ENCODE data around the gene SPEF1.

The SPEF1 gene

DNA sequence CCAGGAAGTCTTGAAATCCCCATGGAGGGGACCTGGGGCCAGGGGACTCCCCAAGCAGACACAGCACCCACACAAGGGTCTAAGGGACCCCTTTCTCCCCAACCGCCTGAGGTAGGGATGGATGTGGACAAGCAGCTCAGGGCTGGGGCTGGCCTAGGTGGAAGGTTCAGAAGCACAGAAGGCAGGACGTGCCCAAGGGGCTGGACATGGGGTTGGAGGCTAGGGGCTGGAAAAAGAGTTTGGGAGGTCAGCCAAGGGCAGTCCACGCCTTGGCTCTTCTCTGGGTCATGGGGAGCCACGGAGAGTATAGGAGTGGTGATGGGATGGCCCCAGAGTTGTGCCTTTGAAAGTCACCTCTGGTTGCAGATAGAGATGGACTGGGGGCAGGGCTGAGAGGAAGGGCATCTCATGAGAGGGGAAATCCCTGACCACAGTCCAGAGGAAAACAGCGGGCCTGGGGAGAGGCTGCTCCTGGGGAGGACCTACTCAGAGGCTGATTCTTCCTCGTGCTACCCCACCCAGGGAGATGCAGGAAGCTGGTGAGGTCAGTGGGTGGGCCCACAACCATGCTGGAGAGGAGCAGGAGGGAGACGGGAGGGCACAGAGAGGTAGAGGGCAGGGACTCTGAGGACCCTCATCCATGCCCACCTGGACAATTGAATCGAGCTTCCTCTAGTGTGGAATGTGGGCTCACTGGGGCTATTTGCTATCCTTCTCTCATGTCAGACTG, 51.3 kb downstream of the SPEF1 start:
- no peak for DNase-seq (ENCODE audit: low read depth)

DNA sequence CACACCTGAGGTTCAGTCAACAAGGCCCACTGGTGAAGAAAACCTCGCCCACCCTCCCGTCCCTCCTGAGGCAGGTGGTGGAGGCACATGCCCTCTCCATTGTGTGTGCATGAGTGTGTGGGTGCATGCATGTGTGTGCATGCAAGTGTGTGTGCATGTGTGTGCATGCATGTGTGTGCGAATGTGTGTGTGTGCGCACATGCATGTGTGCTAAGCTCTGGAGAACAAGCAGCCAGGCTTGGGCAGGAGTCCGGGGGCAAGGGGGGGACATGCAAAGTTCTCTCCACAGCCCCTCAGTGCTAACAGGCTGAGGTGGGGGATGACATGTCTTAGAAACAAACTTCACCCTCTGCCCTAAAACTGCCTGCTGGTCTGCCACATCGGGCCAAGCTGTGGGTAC, 51.9 kb downstream of the SPEF1 start:
- no peak for DNase-seq (ENCODE audit: low read depth)

DNA sequence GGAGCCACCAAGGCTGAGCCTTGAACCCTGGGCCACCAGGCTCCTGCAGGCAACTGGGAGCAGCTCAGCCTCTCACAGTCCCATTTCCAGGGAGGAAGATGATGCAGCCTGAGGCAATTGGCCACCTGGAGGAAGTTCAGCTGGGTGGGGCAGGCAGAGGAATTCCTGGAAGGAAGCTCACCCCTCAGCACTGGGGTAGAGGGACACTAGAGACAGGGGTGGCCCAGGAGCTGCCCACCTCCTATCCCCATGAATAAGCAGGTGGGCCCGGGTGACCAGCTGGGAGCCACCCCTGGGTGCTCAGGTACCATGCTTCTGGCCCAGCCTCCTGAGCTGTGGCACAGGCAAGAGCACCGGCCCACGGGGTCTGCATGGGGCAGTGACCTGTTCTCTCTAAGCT, 52.4 kb downstream of the SPEF1 start:
- DNase-seq (ENCODE audit: low read depth): no peak

GRCh38 chr20:3728354-3728753, 52.9 kb downstream of the SPEF1 start:
- DNase-seq (ENCODE audit: low read depth): no peak

Measured in EH (cell line).